ENCODE results near the gene ZNF492.

- no peak for TF ChIP-seq MAX (IDR thresholded peaks at IDR 0.05; ENCODE audit: low read depth, low read length)
- TF ChIP-seq, protein P1, sequence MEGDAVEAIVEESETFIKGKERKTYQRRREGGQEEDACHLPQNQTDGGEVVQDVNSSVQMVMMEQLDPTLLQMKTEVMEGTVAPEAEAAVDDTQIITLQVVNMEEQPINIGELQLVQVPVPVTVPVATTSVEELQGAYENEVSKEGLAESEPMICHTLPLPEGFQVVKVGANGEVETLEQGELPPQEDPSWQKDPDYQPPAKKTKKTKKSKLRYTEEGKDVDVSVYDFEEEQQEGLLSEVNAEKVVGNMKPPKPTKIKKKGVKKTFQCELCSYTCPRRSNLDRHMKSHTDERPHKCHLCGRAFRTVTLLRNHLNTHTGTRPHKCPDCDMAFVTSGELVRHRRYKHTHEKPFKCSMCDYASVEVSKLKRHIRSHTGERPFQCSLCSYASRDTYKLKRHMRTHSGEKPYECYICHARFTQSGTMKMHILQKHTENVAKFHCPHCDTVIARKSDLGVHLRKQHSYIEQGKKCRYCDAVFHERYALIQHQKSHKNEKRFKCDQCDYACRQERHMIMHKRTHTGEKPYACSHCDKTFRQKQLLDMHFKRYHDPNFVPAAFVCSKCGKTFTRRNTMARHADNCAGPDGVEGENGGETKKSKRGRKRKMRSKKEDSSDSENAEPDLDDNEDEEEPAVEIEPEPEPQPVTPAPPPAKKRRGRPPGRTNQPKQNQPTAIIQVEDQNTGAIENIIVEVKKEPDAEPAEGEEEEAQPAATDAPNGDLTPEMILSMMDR (IDR thresholded peaks at IDR 0.05; ENCODE audit: low read depth, low read length) = no peak
- no peak for TF ChIP-seq POLR2A (IDR thresholded peaks at IDR 0.05; ENCODE audit: extremely low read depth, insufficient read length)
Observed at GRCh38 chr19:22622901-22623840, 11.0 kb upstream of the ZNF492 start.

Measured in NB4 (cell line).